ENCODE data around the gene CLDN7. TPM values are rescaled to one million over a fixed set of nuclear protein-coding genes. Genes with fewer than 3 reads are reported as not detected.

The CLDN7 gene
- total RNA-seq, 2 experiments from 2014 or later, result 1.1 to 1.2 TPM

- H3K36me3 ChIP-seq (ENCODE audit: insufficient read depth, low read length), result no peaks in the 10 kb centered on the region
- Mint-ChIP-seq H3K27ac (peak within 1 kb of the TSS; percentile 42), H3K9me3 (no peaks in the 10 kb centered on the region), H3K4me1 (ENCODE audit: low read depth) (peaks cover 26% of the 10 kb centered on the region), H3K36me3 (ENCODE audit: low read depth) (no peaks in the 10 kb centered on the region), H3K4me3 (peak within 1 kb of the TSS; percentile 85), H3K27me3 (peaks cover 34% of the 10 kb centered on the region)
- peaks cover 0 to 9% of the 10 kb centered on the region in 2 experiments for H3K9me3 ChIP-seq (ENCODE audit: control insufficient read depth in 1 of 2, insufficient read depth in 1 of 2, low read length in 2 of 2)
- peaks cover 33 to 47% of the 10 kb centered on the region in 2 experiments for H3K27me3 ChIP-seq (ENCODE audit: control insufficient read depth in 1 of 2, insufficient read depth in 2 of 2, low read length in 2 of 2)
- DNase-seq (peak; percentile 59 to 93 (median 76)), ATAC-seq (ENCODE audit: poor library complexity) (peak; percentile 62)
- peaks cover 28% of the 10 kb centered on the region for H3K4me1 ChIP-seq (ENCODE audit: insufficient read depth, low read length)
- H3K4me3 ChIP-seq (ENCODE audit: low read length), result peak within 1 kb of the TSS; percentile 53
- ChIA-PET CTCF (interaction anchor here (1.0 to 3.1 kb wide), 5 partner anchors 15 to 55 kb away, joined by 3 to 13 read pairs (median 4); partner anchors contain the start of genes ACAP1 and NEURL4), POLR2A (interaction anchor here (0.6 to 2.0 kb wide), 10 partner anchors 12 to 406 kb away, joined by 3 to 9 read pairs (median 5); partner anchors contain the start of genes ACAP1, TP53 and ZBTB4)
- intact Hi-C loops (cut with DNase I, micrococcal nuclease), result loop anchor here (2.0 to 5.0 kb wide), 3 partner anchors 155 to 307 kb away; no protein-coding TSS in a partner anchor
- no peak within 1 kb of the TSS for H3K27ac ChIP-seq (ENCODE audit: low read depth in 1 of 2, low read length in 2 of 2)
- TF ChIP-seq CTCF (IDR thresholded peaks at IDR 0.05), result no peak
Observed at GRCh38 chr17:7281074-7281952, 19.0 kb upstream of the CLDN7 start, which contains the start of gene SLC2A4. SLC2A4 (plus strand) TSS chr17:7281718; CDS start chr17:7281935, 217 bp downstream.

- Mint-ChIP-seq H3K4me3 (peak overlapping the region; percentile 85), H3K9me3 (no peaks in the 10 kb centered on the region), H3K27me3 (peaks cover 27% of the 10 kb centered on the region), H3K27ac (peak overlapping the region; percentile 42), H3K36me3 (ENCODE audit: low read depth) (no peaks in the 10 kb centered on the region), H3K4me1 (ENCODE audit: low read depth) (peaks cover 26% of the 10 kb centered on the region)
- Histone ChIP-seq H3K4me3 (ENCODE audit: low read length) (peak overlapping the region; percentile 53), H3K4me1 (ENCODE audit: insufficient read depth, low read length) (peaks cover 28% of the 10 kb centered on the region), H3K27ac (ENCODE audit: low read depth in 1 of 2, low read length in 2 of 2) (no peak overlapping the region), H3K27me3 (ENCODE audit: control insufficient read depth in 1 of 2, insufficient read depth in 2 of 2, low read length in 2 of 2) (peaks cover 33 to 47% of the 10 kb centered on the region in 2 experiments), H3K36me3 (ENCODE audit: insufficient read depth, low read length) (no peaks in the 10 kb centered on the region), H3K9me3 (ENCODE audit: control insufficient read depth in 1 of 2, insufficient read depth in 1 of 2, low read length in 2 of 2) (peaks cover 0 to 9% of the 10 kb centered on the region in 2 experiments)
- CTCF ChIA-PET, result interaction anchor here (1.0 to 3.1 kb wide), 7 partner anchors 16 to 75 kb away, joined by 3 to 13 read pairs (median 4); partner anchors contain the start of genes ACAP1 and NEURL4
- ATAC-seq (ENCODE audit: poor library complexity) (peak; percentile 90), DNase-seq (peak; percentile 77 to 93 (median 84))
- intact Hi-C loops (cut with DNase I, micrococcal nuclease), result loop anchor here (1.0 to 5.0 kb wide), 9 partner anchors 16 to 308 kb away; partner anchors contain the start of gene ELP5 (in 1 of the 2)
- POLR2A ChIA-PET, result interaction anchor here (0.6 to 1.8 kb wide), 9 partner anchors 13 to 407 kb away, joined by 3 to 7 read pairs (median 5); partner anchors contain the start of genes TP53 and ZBTB4
- TF ChIP-seq CTCF (IDR thresholded peaks at IDR 0.05), result peak; percentile 86
Observed at GRCh38 chr17:7280519-7281073, 18.3 kb upstream of the CLDN7 start.

GRCh38 chr17:7279448-7279847 lies 17.2 kb upstream of the CLDN7 start:
- no peaks in the 10 kb centered on the region for H3K36me3 Mint-ChIP-seq (ENCODE audit: low read depth)
- ChIA-PET CTCF (interaction anchor here (1.0 to 3.1 kb wide), 3 partner anchors 17 to 76 kb away, joined by 4 to 13 read pairs (median 4); no protein-coding TSS in a partner anchor), POLR2A (interaction anchor here (1.8 kb wide), 1 partner anchor 17 kb away, joined by 5 read pairs; no protein-coding TSS in a partner anchor)
- ATAC-seq (ENCODE audit: poor library complexity) (no peak), DNase-seq (no peak)
- H3K4me1 Mint-ChIP-seq (ENCODE audit: low read depth), result peaks cover 26% of the 10 kb centered on the region
- Histone ChIP-seq H3K27ac (ENCODE audit: low read depth in 1 of 2, low read length in 2 of 2) (no peak overlapping the region), H3K4me3 (ENCODE audit: low read length) (no peak overlapping the region), H3K27me3 (ENCODE audit: control insufficient read depth in 1 of 2, insufficient read depth in 2 of 2, low read length in 2 of 2) (peaks cover 33 to 38% of the 10 kb centered on the region in 2 experiments), H3K4me1 (ENCODE audit: insufficient read depth, low read length) (peaks cover 28% of the 10 kb centered on the region), H3K9me3 (ENCODE audit: control insufficient read depth in 1 of 2, insufficient read depth in 1 of 2, low read length in 2 of 2) (peaks cover 0 to 9% of the 10 kb centered on the region in 2 experiments), H3K36me3 (ENCODE audit: insufficient read depth, low read length) (no peaks in the 10 kb centered on the region)
- intact Hi-C loops (cut with DNase I, micrococcal nuclease), result loop anchor here in 1 of 2 experiments (5.0 kb wide), 1 partner anchor 313 kb away; the partner anchor contains the start of gene SOX15
- no peak overlapping the region for H3K4me3 Mint-ChIP-seq
- no peak overlapping the region for H3K27ac Mint-ChIP-seq
- H3K9me3 Mint-ChIP-seq, result no peaks in the 10 kb centered on the region
- no peak for TF ChIP-seq CTCF (IDR thresholded peaks at IDR 0.05)
- H3K27me3 Mint-ChIP-seq, result peaks cover 27% of the 10 kb centered on the region
